ENCODE data around the gene NRTN.
A peak's percentile ranks its signal among the peaks of the same experiment; 100 is the strongest.

NRTN gene

DNA sequence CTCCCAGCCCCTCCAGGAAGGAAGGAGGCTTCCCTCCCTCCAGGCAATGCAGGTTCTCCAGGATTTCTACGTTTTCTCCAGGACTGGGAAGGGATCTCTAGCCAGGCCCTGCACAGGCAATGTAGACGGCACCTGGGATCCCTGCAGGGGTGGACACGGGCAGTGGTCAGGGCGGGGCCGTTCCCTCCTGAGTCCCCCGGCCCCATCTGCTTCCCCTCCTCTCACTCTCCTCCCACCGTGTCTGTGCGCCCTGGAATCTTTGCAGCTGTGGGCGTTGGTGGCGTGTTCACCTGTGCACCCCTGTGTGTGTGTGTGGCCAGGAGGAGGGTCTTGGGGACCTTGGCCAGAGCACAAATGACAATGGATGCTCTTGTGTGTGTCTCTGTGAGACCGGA, 10.0 kb downstream of the NRTN start:
- DNase-seq: no peak

DNA sequence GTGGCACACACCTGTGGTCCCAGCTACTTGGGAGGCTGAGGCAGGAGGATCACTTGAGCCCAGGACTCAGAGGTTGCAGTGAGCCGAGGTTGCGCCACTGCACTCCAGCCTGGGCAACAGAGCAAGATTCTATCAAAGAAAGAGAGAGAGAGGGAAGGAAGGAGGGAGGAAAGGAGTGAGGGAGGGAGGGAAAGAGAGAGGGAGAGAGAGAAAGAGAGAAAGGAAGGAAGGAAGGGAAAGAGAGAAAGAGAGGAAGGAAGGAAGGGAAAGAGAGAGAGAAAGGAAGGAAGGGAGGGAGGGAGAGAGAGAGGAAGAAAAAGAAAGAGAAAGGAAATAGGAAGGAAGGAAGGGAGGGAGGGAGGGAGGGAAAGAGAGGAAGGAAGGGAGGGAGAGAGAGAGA, 12.4 kb downstream of the NRTN start:
- no peak for DNase-seq

- no peak for DNase-seq
Measured at GRCh38 chr19:5818594-5818993, 13.7 kb downstream of the NRTN start.

- DNase-seq: no peak
Measured at GRCh38 chr19:5820785-5821184, 15.9 kb downstream of the NRTN start.

DNA sequence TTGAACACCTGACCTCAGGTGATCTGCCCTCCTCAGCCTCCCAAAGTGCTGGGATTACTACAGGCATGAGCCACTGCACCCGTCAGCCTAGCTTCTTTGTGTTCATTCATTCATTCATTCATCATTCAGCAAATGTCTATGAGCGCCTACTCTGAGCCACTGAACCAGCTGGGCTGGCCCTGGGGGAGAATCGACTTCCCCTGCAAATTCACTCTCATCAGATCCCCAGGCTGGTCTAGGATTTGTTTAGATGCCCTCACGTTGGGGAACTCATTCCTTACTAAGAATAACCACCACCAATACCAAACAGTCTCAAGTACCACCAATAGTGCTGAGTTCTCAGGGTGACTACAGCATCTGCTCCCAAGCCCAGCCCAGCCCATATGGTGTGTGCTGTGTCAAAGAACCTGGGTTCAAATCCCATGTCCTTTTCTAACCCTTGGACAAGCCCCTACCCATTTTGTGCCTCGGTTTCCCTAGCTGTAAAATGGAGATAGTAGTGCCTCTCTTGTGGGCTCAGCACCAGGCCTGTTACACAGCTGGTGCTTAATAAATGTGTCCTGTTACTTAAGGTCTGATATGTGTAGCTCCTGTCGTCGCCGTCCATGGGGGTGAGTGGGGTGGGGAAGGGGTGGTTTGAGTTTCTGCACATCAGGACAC, 16.8 kb downstream of the NRTN start:
- DNase-seq: no peak

DNA sequence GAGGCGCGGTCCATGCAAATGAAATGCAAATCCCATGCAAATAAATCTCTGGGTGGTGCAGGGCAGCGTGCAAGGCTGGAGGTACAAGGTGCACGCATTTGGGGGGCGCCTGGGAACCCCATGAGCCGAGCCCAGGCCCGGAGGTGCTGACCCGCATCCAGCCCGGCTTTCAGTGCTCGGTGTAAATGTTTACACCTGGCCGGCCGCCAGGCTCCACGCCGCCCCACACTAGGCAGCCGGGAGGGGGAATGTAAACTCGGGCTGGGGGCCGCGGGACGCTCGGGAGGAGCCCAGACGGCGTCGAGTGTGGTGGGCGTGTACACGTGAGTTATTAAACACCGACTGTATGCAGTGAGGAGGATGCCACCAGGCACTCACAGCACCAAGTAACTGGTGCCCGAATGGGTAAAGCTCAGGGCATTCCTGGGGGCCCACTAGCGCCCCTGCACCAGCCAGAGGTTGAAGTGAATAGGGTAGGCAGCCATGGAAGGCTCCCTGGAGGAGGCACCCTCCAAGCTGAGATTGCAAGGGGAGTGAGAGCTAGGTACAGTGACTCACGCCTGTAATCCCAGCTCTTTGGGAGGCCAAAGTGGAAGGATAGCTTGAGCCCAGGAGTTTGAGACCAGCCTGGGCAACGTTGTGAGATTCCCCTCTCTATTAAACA, 17.4 kb downstream of the NRTN start:
- DNase-seq: no peak

GRCh38 chr19:5823579-5824281, 18.9 kb downstream of the NRTN start:
- DNase-seq: peak in 1 of 4 experiments; percentile 30

DNA sequence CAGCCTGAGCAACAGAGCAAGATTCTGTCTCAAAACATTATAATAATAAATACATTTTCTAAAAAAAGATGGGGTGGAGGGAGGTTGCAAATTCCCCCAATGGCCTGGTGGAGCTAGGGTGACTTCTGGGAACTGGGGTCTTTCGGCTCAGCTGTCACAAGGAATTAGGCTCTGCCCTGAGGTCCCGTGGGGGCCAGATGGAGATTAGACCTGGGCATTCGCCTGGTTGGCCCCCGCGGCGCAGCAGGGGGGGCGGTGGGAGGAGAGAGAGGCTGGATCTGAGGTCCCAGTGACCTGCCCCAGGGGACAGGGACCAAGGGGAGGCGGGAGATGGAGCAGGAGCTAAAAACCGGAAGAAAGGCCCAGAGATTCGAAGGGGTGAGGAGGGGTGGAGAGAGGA, 19.9 kb downstream of the NRTN start:
- no peak for DNase-seq

DNA sequence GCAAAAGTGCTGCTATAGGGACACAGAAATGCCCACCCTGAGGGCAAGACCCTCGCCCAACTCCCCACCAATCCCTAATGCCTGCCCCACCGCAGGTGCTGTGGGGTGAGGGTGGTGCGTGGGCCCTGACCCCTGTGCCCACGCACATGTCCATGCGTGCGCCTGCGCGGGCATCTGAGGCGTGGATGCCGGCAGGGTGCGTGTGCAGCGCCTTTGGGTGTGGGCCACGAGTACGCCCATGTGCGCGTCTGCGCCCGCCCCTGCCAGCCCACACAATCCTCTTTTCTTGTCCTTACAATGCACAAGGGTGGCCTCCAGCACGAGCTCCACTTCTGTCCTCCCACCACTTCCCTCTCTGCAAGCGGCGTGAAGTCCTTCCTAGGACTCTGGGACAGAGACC, 20.3 kb downstream of the NRTN start:
- DNase-seq: no peak

- DNase-seq: peak; percentile 41 to 64 (median 55)
Measured at GRCh38 chr19:5826531-5827341, 21.9 kb downstream of the NRTN start.

GRCh38 chr19:5827342-5827890, 22.5 kb downstream of the NRTN start:
- DNase-seq: no peak

DNA sequence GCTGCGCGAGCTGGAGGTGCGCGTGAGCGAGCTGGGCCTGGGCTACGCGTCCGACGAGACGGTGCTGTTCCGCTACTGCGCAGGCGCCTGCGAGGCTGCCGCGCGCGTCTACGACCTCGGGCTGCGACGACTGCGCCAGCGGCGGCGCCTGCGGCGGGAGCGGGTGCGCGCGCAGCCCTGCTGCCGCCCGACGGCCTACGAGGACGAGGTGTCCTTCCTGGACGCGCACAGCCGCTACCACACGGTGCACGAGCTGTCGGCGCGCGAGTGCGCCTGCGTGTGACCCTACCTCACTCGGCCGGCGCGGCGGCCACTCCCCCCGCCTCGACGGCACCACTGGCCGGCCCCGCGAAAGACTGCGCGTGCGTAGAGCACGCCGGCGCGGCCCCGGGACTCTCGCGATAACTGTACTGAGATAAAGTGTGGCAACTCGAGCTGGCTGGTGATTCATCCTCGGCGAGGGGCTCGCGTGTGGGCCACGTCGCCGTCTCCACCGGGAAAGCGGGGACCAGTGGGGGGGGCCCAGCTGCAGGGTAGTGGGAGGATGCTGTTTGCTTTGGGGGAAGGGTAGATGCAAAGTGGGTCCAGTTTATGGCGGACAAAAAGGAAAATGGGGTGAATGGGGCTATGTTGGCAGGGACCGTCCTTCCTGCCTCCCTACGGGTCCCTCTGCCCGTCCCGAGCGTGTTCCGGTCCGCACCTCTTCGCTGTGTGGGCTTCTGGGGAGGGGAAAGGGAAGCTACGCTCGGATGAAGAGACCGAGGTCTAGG, 23.2 kb downstream of the NRTN start:
- peak; percentile 96 to 98 (median 96) for DNase-seq

DNA sequence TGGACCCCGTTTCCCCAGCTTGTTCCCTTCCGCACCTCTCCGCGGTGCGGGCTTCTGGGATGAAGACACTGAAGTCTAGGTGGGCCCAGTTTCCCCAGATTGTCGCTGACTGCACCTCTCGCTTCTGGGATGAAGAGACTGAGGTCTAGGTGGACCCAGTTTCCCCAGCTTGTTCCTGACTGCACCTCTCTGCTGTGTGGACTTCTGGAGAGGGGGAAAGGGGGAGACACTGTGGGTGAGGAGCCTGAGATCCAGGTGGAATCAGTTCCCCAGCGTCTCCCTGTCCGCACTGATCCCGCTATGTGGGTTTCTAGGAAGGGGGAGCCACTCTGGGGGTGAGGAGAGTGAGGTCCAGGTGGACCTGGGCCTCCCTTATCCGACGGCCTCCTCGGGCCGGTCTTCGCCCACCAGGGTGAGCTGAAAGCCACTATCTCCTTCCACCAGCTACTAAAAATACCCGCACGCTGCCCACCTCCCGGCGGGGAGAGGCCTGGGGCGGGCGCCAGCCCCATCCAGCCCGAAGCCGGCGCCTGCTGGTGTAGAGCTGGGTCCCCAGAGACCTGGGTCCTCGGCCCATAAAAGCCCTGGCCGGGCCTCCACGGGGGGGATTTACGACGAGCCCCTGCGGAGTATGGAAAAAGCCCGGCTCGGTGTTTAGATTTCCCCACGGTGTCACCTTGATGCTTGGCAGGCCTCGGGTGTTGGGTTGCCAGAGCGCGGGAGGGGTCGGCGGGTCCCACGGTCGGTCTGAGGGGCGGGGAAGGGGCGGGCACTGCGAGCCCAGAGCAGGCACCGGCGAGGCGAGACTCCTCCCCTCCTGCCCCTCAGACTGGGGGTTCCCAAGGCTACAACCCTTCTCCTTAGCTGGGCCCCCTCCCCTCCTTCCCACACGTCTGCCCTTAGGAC, 24.0 kb downstream of the NRTN start:
- DNase-seq: no peak

GRCh38 chr19:5829567-5830310, 24.9 kb downstream of the NRTN start:
- DNase-seq: no peak

- DNase-seq: no peak
Measured at GRCh38 chr19:5831159-5831558, 26.3 kb downstream of the NRTN start.

GRCh38 chr19:5832061-5832460, 27.2 kb downstream of the NRTN start:
- DNase-seq: no peak

DNA sequence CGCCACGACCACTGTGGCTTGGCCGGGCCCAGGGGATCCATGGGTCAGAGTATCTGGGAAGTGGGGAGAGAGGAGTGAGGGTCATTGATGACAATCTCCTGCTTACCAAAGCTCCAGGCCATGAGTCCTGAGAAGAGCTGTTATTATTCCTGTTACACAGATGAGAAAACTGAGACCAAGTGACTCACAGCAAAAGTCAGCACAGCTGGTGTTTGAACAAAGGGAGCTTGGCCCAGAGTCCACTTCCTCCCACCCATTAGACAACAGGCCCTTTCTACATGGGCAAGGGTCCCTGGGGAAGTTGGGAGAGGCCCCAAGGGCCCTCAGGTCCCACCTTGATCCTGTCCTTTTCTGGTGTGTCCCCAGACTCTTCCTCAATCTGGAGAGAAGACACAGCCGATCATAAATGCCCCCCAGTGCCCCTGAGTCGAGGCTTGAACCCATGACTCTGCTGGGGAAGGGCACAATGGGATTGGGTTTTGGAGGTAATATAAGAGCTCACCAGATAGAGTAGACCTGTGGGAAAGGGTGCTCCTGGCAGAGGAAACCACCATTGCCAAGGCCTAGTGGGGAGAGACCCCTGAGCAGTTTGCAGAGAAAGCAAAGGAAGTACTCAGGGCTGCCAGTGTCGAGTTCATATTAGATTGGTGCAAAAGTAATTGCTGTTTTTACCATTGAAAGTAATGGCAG, 27.8 kb downstream of the NRTN start:
- DNase-seq: no peak

GRCh38 chr19:5837761-5838352, 33.0 kb downstream of the NRTN start:
- no peak for DNase-seq

Measured in suppressor macrophage (primary cell).